Breast epithelium (tissue), 4 donors: ENCODE measurements around the gene LANCL2. TPM values are rescaled to one million over a fixed set of nuclear protein-coding genes. Genes with fewer than 3 reads are reported as not detected.

Experiments
- DNase-seq, 2 donors: peaks; one replicate each; pipeline ENCODE4 v3.0.0-alpha.2; 2019; ENCODE audit warnings: low spot score in 2 of 2
- H3K27ac ChIP-seq, 2 donors: fragments of 200-600 bp; sonication (generic) in 1 of 2; one replicate each; pipeline ENCODE4 v1.5.1; 2016 to 2019; ENCODE audit warnings: mild to moderate bottlenecking in 1 of 2
- H3K27me3 ChIP-seq, 2 donors: fragments of 200-600 bp; sonication (generic) in 1 of 2; one replicate each; pipeline versions ENCODE4 v1.5.1 to v1.6.0; 2017 to 2019; ENCODE audit warnings: control low read depth in 1 of 2, mild to moderate bottlenecking in 1 of 2
- H3K36me3 ChIP-seq: fragments of 200-600 bp; one replicate; pipeline ENCODE4 v1.5.1; 2019
- H3K4me1 ChIP-seq, 2 donors: fragments of 200-600 bp; sonication (generic); one replicate each; pipeline ENCODE4 v1.5.1; 2016 to 2019; ENCODE audit warnings: control low read depth in 1 of 2
- H3K4me3 ChIP-seq, 3 donors: fragments of 200-600 bp; sonication (generic); 1 replicate in 2 of 3; 2 replicates in 1 of 3; pipeline ENCODE4 v1.5.1; 2016 to 2019; ENCODE audit warnings: mild to moderate bottlenecking in 3 of 3, moderate library complexity in 2 of 3
- H3K9me3 ChIP-seq, 2 donors: fragments of 200-600 bp; sonication (generic) in 1 of 2; one replicate each; pipeline ENCODE4 v1.5.1; 2016 to 2019; ENCODE audit warnings: control low read depth in 1 of 2
- CTCF ChIP-seq, 3 donors: fragments of 450-650 bp; IDR thresholded peaks; one replicate each; pipeline ENCODE4 v1.5.1; 2016 to 2017; ENCODE audit warnings: antibody characterized with exemption in 3 of 3, mild to moderate bottlenecking in 3 of 3, moderate library complexity in 3 of 3
- POLR2A ChIP-seq: fragments of 450-650 bp; IDR thresholded peaks from one replicate; pipeline ENCODE4 v1.6.1; 2016; ENCODE audit warnings: antibody characterized with exemption, mild to moderate bottlenecking, moderate library complexity
- POLR2AphosphoS5 ChIP-seq, 3 donors: sonication (generic); formaldehyde crosslinking; IDR thresholded peaks; one replicate each; pipeline ENCODE4 v1.6.1; 2017; ENCODE audit warnings: antibody characterized with exemption in 3 of 3
- intact Hi-C: fragments of 100-400 bp; cut with DNase I; formaldehyde crosslinking; loops from one replicate; pipeline ENCODE4 v1.15.1; 2023; ENCODE audit warnings: low total_unique reads
- total RNA-seq, 3 donors: library from RNA; depleted of rRNA; stranded (reverse); fragments of >200 nt; gene quantifications; one replicate each; pipeline ENCODE4 v1.1.0, GENCODE V29; 2016

LANCL2 gene
- total RNA-seq, 3 donors from 2014 or later, result 11.8 to 22.4 (median 20.2) TPM

DNA sequence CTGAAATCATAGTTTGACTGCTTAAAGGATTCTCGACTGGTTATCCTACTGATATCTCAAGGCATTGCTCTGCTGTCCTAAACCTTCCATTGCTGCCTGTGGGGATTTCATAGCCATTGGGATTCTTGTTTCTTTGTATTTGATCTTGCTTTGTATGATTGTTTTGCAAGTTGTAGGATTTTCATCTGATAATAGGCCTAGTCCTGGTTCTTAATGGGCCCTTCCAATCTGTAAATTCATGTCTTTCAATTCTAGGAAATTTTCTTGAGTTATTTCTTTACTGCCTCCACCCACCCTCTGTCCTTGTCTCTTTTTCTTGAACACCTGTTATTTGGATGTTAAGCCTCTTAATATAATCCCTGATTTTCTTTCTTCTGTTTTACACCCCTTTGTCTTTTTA is 72.2 kb downstream of the LANCL2 start:
- no peaks in the 10 kb centered on the region for H3K9me3 ChIP-seq
- no peaks in the 10 kb centered on the region for H3K27me3 ChIP-seq
- no peak for DNase-seq
- H3K4me3 ChIP-seq, result no peak overlapping the region
- TF ChIP-seq POLR2AphosphoS5 (IDR thresholded peaks at IDR 0.05), result no peak
- TF ChIP-seq POLR2A, result no peak
- no peak for TF ChIP-seq CTCF (IDR thresholded peaks at IDR 0.05)
- intact Hi-C loops, result loop anchor here (5.0 kb wide), 1 partner anchor 525 kb away; the partner anchor contains the start of gene NIPSNAP2
- no peak overlapping the region for H3K27ac ChIP-seq
- no peaks in the 10 kb centered on the region for H3K4me1 ChIP-seq
- H3K36me3 ChIP-seq, result no peaks in the 10 kb centered on the region

DNA sequence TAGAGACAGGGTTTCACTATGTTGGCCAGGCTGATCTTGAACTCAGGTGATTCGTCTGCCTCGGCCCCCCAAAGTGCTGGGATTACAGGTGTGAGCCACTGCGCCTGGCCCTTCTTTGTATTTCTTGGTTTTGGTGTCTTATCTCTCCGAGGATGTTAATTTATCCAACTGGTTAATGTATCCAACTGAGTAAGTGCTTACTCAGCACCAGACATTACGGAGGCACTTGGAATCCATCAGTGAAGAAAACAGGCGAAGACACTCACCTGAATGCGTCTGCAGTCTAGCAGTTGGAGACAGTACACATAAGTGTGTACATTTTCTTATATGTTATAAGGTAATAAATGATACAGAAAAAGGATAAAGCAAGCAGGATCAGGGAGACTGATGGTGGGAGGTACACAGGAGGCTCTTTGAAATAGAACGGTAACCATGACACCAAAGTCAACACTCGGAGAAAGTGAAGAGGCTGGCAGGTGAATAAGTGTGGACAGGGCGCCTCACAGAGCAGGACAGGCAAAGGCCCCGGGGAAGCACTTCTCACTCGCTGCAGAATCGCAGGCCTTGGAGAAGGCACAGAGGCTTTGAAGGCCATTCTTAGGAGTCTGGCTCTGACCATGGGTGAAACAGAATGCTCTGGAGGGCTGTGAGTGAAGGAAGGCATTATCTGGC is 73.1 kb downstream of the LANCL2 start:
- intact Hi-C loops, result loop anchor here (5.0 kb wide), 1 partner anchor 524 kb away; the partner anchor contains the start of gene NIPSNAP2
- H3K36me3 ChIP-seq, result no peaks in the 10 kb centered on the region
- no peaks in the 10 kb centered on the region for H3K27me3 ChIP-seq
- no peak overlapping the region for H3K4me3 ChIP-seq
- TF ChIP-seq CTCF (IDR thresholded peaks at IDR 0.05) (no peak), POLR2A (no peak), POLR2AphosphoS5 (IDR thresholded peaks at IDR 0.05) (no peak)
- no peaks in the 10 kb centered on the region for H3K4me1 ChIP-seq
- DNase-seq, result no peak
- no peaks in the 10 kb centered on the region for H3K9me3 ChIP-seq
- no peak overlapping the region for H3K27ac ChIP-seq

DNA sequence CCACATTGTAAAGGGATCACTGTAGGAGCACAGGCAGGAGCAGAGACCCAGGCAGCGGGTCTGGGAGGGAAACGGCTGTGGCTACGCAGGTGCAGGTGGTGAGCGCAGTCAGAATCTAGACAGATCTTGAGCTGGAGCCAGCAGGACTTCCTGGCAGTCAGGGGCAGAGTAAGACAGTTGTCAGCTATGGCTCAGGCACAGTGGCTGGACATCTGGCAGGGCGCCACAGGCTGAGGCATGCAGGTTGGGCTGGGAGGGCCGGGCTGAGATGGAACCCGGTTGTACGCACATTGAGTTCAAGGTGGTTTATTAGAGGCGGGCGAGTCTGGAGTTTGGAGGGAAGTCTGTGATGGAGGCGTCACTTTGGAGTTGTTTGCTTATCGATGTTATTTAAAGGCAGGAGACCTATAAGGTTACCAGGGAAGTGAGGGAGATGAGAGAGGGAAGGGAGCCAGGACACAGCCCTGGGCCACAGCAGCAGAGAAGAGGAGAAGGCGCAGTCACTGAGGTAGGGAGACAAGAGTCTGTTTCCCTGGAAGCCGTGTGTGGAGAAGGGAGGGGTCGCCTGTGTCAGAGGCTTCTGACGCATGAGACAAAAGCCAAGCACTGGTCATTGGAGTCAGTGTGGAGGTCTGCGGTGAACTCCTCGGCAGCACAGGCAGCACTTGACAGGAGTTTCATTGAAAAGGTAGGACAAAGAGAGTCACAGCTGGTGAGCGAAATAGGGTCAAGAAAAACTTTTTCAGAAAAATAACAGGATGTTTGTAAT is 73.8 kb downstream of the LANCL2 start:
- Histone ChIP-seq H3K36me3 (no peaks in the 10 kb centered on the region), H3K4me1 (no peaks in the 10 kb centered on the region), H3K27ac (no peak overlapping the region), H3K4me3 (no peak overlapping the region), H3K9me3 (no peaks in the 10 kb centered on the region), H3K27me3 (no peaks in the 10 kb centered on the region)
- TF ChIP-seq POLR2A (no peak), CTCF (IDR thresholded peaks at IDR 0.05) (no peak), POLR2AphosphoS5 (IDR thresholded peaks at IDR 0.05) (no peak)
- no peak for DNase-seq
- intact Hi-C loops, result loop anchor here (5.0 kb wide), 1 partner anchor 523 kb away; the partner anchor contains the start of gene NIPSNAP2

- no peaks in the 10 kb centered on the region for H3K36me3 ChIP-seq
- DNase-seq, result no peak
- TF ChIP-seq POLR2A (no peak), CTCF (IDR thresholded peaks at IDR 0.05) (no peak), POLR2AphosphoS5 (IDR thresholded peaks at IDR 0.05) (no peak)
- no peaks in the 10 kb centered on the region for H3K4me1 ChIP-seq
- H3K4me3 ChIP-seq, result no peak overlapping the region
- intact Hi-C loops, result loop anchor here (5.0 kb wide), 1 partner anchor 523 kb away; the partner anchor contains the start of gene NIPSNAP2
- no peak overlapping the region for H3K27ac ChIP-seq
- no peaks in the 10 kb centered on the region for H3K9me3 ChIP-seq
- no peaks in the 10 kb centered on the region for H3K27me3 ChIP-seq
These were observed 74.5 kb downstream of the LANCL2 start for GRCh38 chr7:55439627-55440026.
